Activated T-helper 1 cell treated with Interleukin-2 at 50 U/mL for 16 hours (primary cell): ENCODE results near the gene GDAP2.
"Not testable (repeated sequence)": the region's sequence is repeated elsewhere in the genome, so short reads cannot be mapped to it uniquely, and the experiment has no call there.

Source experiments
- DNase-seq: peaks from one replicate; pipeline ENCODE4 v3.0.0-alpha.2; 2020; ENCODE audit warnings: low read depth

Gene GDAP2, protein sequence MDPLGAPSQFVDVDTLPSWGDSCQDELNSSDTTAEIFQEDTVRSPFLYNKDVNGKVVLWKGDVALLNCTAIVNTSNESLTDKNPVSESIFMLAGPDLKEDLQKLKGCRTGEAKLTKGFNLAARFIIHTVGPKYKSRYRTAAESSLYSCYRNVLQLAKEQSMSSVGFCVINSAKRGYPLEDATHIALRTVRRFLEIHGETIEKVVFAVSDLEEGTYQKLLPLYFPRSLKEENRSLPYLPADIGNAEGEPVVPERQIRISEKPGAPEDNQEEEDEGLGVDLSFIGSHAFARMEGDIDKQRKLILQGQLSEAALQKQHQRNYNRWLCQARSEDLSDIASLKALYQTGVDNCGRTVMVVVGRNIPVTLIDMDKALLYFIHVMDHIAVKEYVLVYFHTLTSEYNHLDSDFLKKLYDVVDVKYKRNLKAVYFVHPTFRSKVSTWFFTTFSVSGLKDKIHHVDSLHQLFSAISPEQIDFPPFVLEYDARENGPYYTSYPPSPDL

GRCh38 chr1:117929343-117930172 lies at the start of gene GDAP2, which contains the start of gene WDR3:
TSS of gene GDAP2 (minus strand) at chr1:117929621. CDS start at chr1:117920357, 9,264 bp downstream.
TSS of gene WDR3 (plus strand) at chr1:117929739. CDS start at chr1:117933320, 3,581 bp downstream.
- DNase-seq, result peak; percentile 90

- DNase-seq, result no peak
These were observed 47.0 kb upstream of the GDAP2 start for GRCh38 chr1:117976381-117976780.

- DNase-seq, result no peak
These were observed 42.4 kb upstream of the GDAP2 start for GRCh38 chr1:117971777-117972176.

GRCh38 chr1:117970252-117970651 lies 40.8 kb upstream of the GDAP2 start:
- DNase-seq, result no peak

DNA sequence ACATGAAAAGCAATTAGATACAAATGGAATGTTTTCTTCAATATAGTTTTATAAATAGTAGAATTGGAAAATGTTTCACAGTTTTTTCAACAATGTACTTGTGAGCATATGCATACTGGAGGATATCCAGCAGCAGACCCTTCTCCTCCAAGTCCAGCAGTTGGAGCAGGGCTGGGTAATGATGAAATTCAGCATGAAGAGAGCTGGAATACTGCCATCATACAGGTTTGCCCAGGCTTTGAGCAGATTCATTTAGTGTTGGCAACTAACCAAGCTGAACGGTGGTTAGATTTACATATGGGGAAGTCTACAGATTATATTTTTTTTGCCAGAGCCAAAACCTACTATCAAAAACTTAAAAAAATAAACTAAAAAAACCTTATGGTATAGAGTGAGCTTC lies 38.5 kb upstream of the GDAP2 start:
- no peak for DNase-seq

DNA sequence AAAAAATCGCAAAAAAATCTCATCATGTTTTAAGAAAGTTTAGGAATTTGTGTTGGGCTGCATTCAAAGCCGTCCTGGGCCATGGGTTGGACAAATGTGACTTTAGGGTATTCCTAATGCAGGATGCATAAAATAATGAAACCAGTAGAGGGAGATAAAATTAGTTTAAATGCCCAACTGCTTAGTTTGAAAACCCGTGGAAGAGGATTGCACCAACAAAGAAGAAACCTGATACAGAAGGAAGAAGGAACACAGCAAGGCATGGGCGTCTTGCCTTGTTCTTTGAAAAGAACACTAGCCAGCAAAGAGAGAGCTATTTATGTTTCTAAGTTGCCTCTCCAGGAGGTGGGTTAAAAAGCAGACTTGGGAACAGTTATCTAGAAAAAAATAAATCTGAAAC lies 38.1 kb upstream of the GDAP2 start:
- no peak for DNase-seq

DNA sequence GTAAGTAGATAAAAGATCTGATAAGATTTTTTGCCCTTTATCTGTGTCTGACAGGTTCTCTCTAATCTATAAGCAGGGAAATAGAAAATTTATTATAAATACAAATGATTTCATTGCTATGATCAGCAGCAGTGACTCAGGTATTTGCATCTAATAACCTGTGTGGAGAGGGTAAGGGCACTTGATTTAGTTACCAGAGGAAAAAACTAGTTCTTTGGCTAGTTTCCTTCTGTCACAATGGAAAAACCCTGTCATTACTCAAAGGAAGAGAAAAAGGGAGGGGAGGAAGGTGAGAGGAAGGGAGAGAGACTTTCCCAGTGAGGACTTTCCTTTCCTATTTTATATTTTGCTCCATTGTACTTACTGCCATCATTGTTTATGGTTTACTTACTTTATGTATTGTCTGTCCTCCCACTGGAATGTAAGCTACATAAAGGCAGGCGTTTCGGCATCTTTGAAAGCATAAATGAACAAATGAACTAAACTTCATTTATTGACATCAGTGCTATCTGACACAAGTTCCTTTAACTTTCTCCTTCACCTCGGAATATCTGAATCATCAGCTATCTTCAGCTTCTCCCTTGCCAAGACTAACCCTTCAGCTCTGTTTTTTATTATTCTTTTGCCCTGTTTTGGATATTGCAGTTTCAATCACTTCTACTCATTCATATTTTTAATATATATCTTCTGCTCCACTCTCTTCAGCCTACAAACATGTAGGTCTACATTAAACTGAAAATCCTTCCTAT lies 35.0 kb upstream of the GDAP2 start:
- DNase-seq, result no peak

DNA sequence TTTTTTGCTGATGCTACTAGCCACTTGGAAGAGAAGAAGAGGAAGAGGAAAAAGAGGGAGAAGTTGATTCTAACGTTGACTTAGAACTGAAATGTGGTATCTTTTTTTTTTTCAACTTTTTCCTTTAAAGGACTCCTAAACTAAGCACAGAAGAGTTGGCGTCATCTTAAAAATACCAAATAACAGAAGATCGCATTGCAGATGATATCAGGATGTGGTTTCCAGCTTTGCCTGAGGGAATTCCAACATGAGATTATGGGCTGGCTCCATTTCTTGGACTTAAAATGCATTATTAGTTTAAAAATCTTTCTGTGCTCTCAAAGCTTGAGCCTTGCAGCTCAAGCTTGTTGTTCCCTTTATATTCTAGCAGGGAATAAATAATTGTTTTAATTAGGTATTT lies 29.9 kb upstream of the GDAP2 start:
- no peak for DNase-seq

DNA sequence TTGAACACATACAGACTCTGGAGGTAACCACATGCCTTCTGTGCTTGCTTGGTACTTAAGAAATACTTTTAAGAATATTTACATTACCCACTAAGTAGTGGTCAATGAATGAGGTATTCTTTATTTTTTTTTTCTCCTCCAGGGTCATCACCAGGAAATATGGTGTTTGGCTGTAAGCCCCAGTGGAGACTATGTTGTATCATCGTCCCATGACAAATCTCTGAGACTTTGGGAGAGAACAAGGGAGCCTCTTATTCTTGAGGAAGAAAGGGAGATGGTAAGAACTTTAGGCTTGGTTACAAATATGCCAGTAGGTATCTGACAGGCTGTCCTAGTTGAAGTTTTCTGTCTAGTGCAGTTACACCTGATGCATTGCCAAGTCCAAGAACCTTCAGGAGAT lies 23.0 kb upstream of the GDAP2 start:
- DNase-seq, result no peak

GRCh38 chr1:117942293-117942692 lies 12.9 kb upstream of the GDAP2 start:
- DNase-seq, result no peak

DNA sequence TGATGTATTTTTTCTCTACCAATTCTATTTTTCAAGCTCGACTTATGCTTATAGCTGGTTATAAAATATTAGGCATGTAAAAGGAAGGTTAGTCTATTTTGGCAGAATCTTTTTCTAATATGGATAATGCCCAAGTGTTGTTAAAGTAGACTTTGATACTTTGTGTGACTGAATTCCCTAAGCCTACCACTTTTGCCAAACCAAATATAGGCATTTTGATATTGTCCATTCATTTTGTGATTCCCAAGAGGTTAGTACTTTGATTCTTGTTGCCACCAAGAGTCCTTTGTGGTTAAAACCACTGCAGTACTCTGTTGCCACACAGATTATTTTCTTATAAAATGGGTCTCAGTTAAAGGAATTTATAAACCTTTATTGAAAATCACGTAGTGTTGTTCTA lies 4.3 kb upstream of the GDAP2 start:
- DNase-seq, result no peak

DNA sequence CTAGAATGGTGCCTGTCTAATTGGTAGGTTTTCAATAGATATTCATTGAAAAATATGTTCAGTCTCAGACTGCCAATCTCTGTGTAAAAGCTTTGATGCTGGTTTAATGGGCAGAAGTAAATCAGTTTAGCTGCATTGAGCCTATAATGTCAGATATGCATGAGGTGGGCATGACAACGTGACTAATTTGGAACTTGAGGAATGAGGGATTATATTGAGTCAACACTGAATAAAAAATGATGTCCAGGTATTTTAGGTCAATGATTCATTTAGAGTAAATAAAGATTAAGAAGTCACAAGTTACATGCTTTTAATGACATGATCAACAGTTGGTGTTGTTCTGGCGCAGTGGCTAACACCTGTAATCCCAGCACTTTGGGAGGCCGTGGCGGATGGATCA lies 3.2 kb upstream of the GDAP2 start:
- DNase-seq, result no peak

- DNase-seq, result no peak
These were observed 1.1 kb upstream of the GDAP2 start for GRCh38 chr1:117930484-117930883.

DNA sequence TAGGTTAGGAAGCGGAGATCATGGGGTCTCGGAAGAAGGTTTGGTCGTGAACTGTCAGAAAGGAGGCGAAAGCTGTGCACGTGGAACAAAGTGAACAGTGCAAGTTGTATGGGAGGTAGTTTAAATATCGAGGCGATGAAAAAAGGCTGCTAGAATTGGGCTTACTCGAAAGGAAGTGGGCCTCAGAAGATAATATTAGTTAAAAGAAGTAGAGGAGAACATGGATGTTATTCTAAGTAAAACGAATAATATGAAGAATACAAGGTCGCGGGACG lies 689 bp upstream of the GDAP2 start:
- peak; percentile 0 for DNase-seq

- no peak for DNase-seq
These were observed 509 bp downstream of the GDAP2 start for GRCh38 chr1:117928881-117929342.

DNA sequence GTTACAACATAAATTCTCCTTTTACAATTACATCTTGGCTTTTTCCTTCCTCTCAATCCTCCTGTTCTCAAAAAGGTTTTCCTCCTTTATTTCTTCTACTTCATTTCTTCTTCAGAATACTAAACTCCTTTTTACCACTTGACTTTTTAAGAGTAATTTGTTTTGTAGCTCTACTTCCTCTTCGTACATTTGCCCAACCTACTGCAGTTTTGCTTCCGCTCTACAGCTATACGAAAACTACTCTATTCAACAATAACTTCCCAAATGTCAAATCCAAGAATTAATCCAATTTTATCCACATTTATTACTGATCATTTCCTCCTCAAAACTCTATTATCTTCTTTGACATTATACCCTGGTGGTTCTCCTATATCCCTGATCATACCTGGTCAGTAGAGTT lies 3.4 kb downstream of the GDAP2 start:
- no peak for DNase-seq

DNA sequence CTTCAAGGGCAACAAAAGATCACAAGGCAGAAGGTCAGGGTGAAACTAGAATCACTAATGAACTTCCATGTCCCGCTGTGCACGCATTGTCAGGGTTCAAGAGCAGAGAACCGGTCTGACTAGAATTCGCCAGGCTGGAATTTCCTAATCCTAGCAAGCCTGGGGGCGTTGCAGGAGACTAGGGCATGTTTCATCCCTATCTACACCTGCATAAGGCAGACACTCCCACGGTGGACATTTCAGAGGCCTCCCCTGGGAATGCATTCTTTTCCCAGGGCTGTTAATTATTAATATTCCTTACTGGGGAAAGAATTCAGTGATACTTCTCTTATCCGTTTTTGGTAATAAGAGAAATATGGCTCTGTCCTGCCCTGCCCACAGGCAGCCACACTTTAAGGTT lies 6.7 kb downstream of the GDAP2 start:
- not testable (repeated sequence) for DNase-seq

- no peak for DNase-seq
These were observed 7.4 kb downstream of the GDAP2 start for GRCh38 chr1:117921991-117922390.

GRCh38 chr1:117919376-117919775 lies 10.0 kb downstream of the GDAP2 start:
- no peak for DNase-seq

GRCh38 chr1:117911051-117911450 lies 18.4 kb downstream of the GDAP2 start:
- no peak for DNase-seq

DNA sequence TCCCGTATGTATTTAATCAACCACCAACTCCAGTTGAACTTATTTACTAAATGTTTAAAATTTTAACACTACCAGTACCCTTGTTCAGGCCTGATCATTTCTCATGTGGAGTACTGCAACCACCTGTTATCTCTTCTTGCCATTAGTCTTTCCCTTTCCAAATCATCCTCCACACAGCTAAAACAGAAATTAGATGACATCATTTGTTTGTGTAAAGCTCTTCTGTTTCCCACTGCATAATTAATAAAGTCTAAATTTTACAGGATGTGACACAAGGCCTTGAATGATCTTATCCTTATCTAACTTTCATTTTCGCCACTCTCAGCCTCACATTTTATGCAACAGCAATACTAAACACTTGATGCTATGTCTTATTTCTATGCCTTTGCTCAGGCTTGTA lies 24.4 kb downstream of the GDAP2 start:
- no peak for DNase-seq

DNA sequence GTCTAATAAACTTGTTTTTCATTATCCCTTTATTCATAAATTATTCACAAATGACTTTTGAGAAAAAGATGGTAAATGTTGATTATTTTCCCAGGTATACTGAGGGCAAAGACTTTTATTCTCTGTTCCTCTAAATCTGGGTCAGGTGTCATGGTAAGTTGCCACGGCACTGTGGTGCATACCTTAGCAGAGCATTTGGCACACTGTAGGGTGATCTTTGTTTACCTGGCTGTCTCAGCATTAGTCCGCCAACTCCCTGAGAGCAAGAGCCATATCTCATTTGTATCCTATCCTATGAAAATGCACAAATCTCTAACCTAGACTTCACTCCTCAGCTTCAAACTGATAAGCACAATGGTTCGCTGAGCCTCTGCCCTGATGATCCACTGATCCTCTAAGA lies 24.9 kb downstream of the GDAP2 start:
- no peak for DNase-seq
